H9 (cell line): ENCODE results near the gene ANKRD13D. TPM values are rescaled to one million over a fixed set of nuclear protein-coding genes. Genes with fewer than 3 reads are reported as not detected.

ENCODE experiments used
- DNase-seq: peaks from one replicate; pipeline ENCODE4 v3.0.0-alpha.2; 2017
- H2AFZ ChIP-seq: one replicate; pipeline ENCODE4 v1.6.1; 2013; ENCODE audit warnings: mild to moderate bottlenecking, low read length, control low read depth, moderate library complexity
- H2AK5ac ChIP-seq: 2 replicates; pipeline ENCODE4 v1.6.1; 2013; ENCODE audit warnings: low read length, control low read depth, mixed read lengths; ENCODE audit not compliant: insufficient read length
- H2BK120ac ChIP-seq: one replicate; pipeline ENCODE4 v1.6.1; 2013; ENCODE audit warnings: low read depth, mild to moderate bottlenecking, low read length, control low read depth, inconsistent platforms; ENCODE audit not compliant: poor library complexity, severe bottlenecking
- H2BK12ac ChIP-seq: 2 replicates; pipeline ENCODE4 v1.6.1; 2013; ENCODE audit warnings: low read length, control low read depth, mixed read lengths, low read depth; ENCODE audit not compliant: insufficient read length
- H2BK15ac ChIP-seq: 2 replicates; pipeline ENCODE4 v1.6.1; 2013; ENCODE audit warnings: low read depth, low read length, control low read depth
- H2BK20ac ChIP-seq: one replicate; pipeline ENCODE4 v1.6.1; 2013; ENCODE audit warnings: low read depth, mild to moderate bottlenecking, low read length, control low read depth, inconsistent platforms; ENCODE audit not compliant: poor library complexity, severe bottlenecking
- H2BK5ac ChIP-seq: 2 replicates; pipeline ENCODE4 v1.6.1; 2013; ENCODE audit warnings: low read length, control low read depth, mixed read lengths; ENCODE audit not compliant: insufficient read length
- H3K14ac ChIP-seq: 2 replicates; pipeline ENCODE4 v1.6.1; 2013; ENCODE audit warnings: low read length, control low read depth; ENCODE audit not compliant: insufficient read depth
- H3K18ac ChIP-seq: 2 replicates; pipeline ENCODE4 v1.6.1; 2013; ENCODE audit warnings: low read depth, mild to moderate bottlenecking, mixed read lengths, low read length, control low read depth; ENCODE audit not compliant: insufficient read length
- H3K23ac ChIP-seq: 2 replicates; pipeline ENCODE4 v1.6.1; 2013; ENCODE audit warnings: low read length, control low read depth, mixed read lengths, low read depth; ENCODE audit not compliant: insufficient read length
- H3K23me2 ChIP-seq: 2 replicates; pipeline ENCODE4 v1.6.1; 2013; ENCODE audit warnings: low read depth, mild to moderate bottlenecking, mixed read lengths, low read length, control low read depth; ENCODE audit not compliant: insufficient read length, poor library complexity, severe bottlenecking
- H3K27ac ChIP-seq: 2 replicates; pipeline ENCODE4 v1.5.1; 2013; ENCODE audit warnings: low read length, control low read depth, mixed read lengths, low read depth; ENCODE audit not compliant: insufficient read length
- H3K27me3 ChIP-seq: 2 replicates; pipeline ENCODE4 v1.6.1; 2013; ENCODE audit warnings: low read length, control low read depth, inconsistent platforms; ENCODE audit not compliant: insufficient read depth
- H3K4ac ChIP-seq: 2 replicates; pipeline ENCODE4 v1.6.1; 2013; ENCODE audit warnings: low read depth, mild to moderate bottlenecking, control low read depth, inconsistent platforms, low read length, moderate library complexity
- H3K4me1 ChIP-seq: 2 replicates; pipeline ENCODE4 v1.6.1; 2013; ENCODE audit warnings: low read length, control low read depth, inconsistent platforms; ENCODE audit not compliant: insufficient read depth
- H3K4me2 ChIP-seq: 2 replicates; pipeline ENCODE4 v1.6.1; 2013; ENCODE audit warnings: low read length, control low read depth, mixed read lengths; ENCODE audit not compliant: insufficient read length, insufficient read depth
- H3K56ac ChIP-seq: 2 replicates; pipeline ENCODE4 v1.6.1; 2013; ENCODE audit warnings: low read depth, mild to moderate bottlenecking, mixed read lengths, low read length, control low read depth; ENCODE audit not compliant: insufficient read length
- H3K79me1 ChIP-seq: 2 replicates; pipeline ENCODE4 v1.6.1; 2013; ENCODE audit warnings: low read depth, mild to moderate bottlenecking, moderate library complexity, low read length, control low read depth, inconsistent platforms; ENCODE audit not compliant: insufficient read depth, poor library complexity, severe bottlenecking
- H3K79me2 ChIP-seq: 2 replicates; pipeline ENCODE4 v1.6.1; 2013; ENCODE audit warnings: low read length, control low read depth, inconsistent platforms; ENCODE audit not compliant: insufficient read depth
- H3K9ac ChIP-seq: 2 replicates; pipeline ENCODE4 v1.6.1; 2013; ENCODE audit warnings: low read length, control low read depth, mixed read lengths; ENCODE audit not compliant: insufficient read length; ENCODE audit errors: extremely low read depth
- H3K9me3 ChIP-seq: one replicate; pipeline ENCODE4 v1.6.1; 2013; ENCODE audit warnings: low read depth, low read length, inconsistent platforms; ENCODE audit not compliant: control insufficient read depth
- H3T11ph ChIP-seq: one replicate; pipeline ENCODE4 v1.6.1; 2013; ENCODE audit warnings: mild to moderate bottlenecking, low read length, control low read depth, inconsistent platforms
- H4K20me1 ChIP-seq: one replicate; pipeline ENCODE4 v1.6.1; 2013; ENCODE audit not compliant: control insufficient read depth, insufficient read length, insufficient read depth
- H4K5ac ChIP-seq: 2 replicates; pipeline ENCODE4 v1.6.1; 2013; ENCODE audit warnings: low read depth, mild to moderate bottlenecking, mixed read lengths, low read length, control low read depth; ENCODE audit not compliant: insufficient read length
- H4K8ac ChIP-seq: replicated peaks from 2 replicates; pipeline ENCODE4 v1.6.1; 2013; ENCODE audit warnings: low read length, control low read depth, mixed read lengths, low read depth; ENCODE audit not compliant: insufficient read length
- H4K91ac ChIP-seq: 2 replicates; pipeline ENCODE4 v1.6.1; 2013; ENCODE audit warnings: low read depth, mild to moderate bottlenecking, moderate library complexity, mixed read lengths, low read length, control low read depth; ENCODE audit not compliant: insufficient read length
- H3K27ac Mint-ChIP-seq, 3 experiments: 2 replicates in 2 of 3; 3 replicates in 1 of 3; pipeline ENCODE4 v1.8.0; 2020 to 2021; ENCODE audit warnings: mixed read lengths in 3 of 3, mild to moderate bottlenecking in 1 of 3, moderate library complexity in 1 of 3
- H3K27me3 Mint-ChIP-seq: 2 replicates; pipeline ENCODE4 v1.8.0; 2021; ENCODE audit warnings: low read depth, mild to moderate bottlenecking, moderate library complexity, mixed read lengths
- H3K36me3 Mint-ChIP-seq, 3 experiments: 2 replicates in 2 of 3; 3 replicates in 1 of 3; pipeline ENCODE4 v1.8.0; 2020 to 2021; ENCODE audit warnings: low read depth in 3 of 3, mixed read lengths in 3 of 3; ENCODE audit not compliant: insufficient read depth in 1 of 3
- H3K4me1 Mint-ChIP-seq, 2 experiments: 2 replicates each; pipeline ENCODE4 v1.8.0; 2020; ENCODE audit warnings: mixed read lengths in 2 of 2
- H3K4me3 Mint-ChIP-seq, 2 experiments: 2 replicates in 1 of 2; 3 replicates in 1 of 2; pipeline ENCODE4 v1.8.0; 2020 to 2021; ENCODE audit warnings: mild to moderate bottlenecking in 2 of 2, mixed read lengths in 2 of 2, moderate library complexity in 1 of 2
- H3K9me3 Mint-ChIP-seq, 2 experiments: 2 replicates in 1 of 2; 3 replicates in 1 of 2; pipeline ENCODE4 v1.8.0; 2020; ENCODE audit warnings: mild to moderate bottlenecking in 2 of 2, mixed read lengths in 2 of 2, moderate library complexity in 1 of 2
- CTCF ChIP-seq: fragments of 200-600 bp; sonication (generic); conservative IDR thresholded peaks from 3 replicates; pipeline ENCODE4 v1.8.0; 2021; ENCODE audit warnings: antibody characterized with exemption, mild to moderate bottlenecking
- WGBS: extraction: QIAGEN DNeasy Blood & Tissue Kit; methylation state at CpG from one replicate; pipeline ENCODE4 v1.1.7; 2013; ENCODE audit warnings: missing lambda C conversion rate, low lambda C conversion rate, mixed read lengths; ENCODE audit not compliant: insufficient read length; ENCODE audit errors: extremely low coverage; 5-methylcytosine and 5-hydroxymethylcytosine counted together
- total RNA-seq: library from RNA; stranded (reverse); gene quantifications from 2 replicates; pipeline ENCODE4 v1.2.1, GENCODE V29; 2021

ANKRD13D gene
- total RNA-seq, 1 experiment from 2014 or later = 42.1 TPM

GRCh38 chr11:67321313-67321871 lies 32.3 kb downstream of the ANKRD13D start:
- H3K4me2 ChIP-seq = no peak overlapping the region
- peaks cover 11% of the 10 kb centered on the region for H3K27me3 ChIP-seq
- no peak overlapping the region for H2BK15ac ChIP-seq
- Mint-ChIP-seq H3K4me1 (peaks cover 4 to 6% of the 10 kb centered on the region in 2 experiments), H3K27ac (no peak overlapping the region), H3K4me3 (no peak overlapping the region; a peak in 1 of 5 replicates), H3K36me3 (no peaks in the 10 kb centered on the region), H3K27me3 (peaks cover 32% of the 10 kb centered on the region), H3K9me3 (no peaks in the 10 kb centered on the region; a peak in 1 of 5 replicates)
- TF ChIP-seq CTCF = no peak
- H2BK120ac ChIP-seq = no peak overlapping the region
- H2BK12ac ChIP-seq = no peak overlapping the region
- no peak overlapping the region for H4K91ac ChIP-seq
- H4K8ac ChIP-seq = no peak overlapping the region
- H3K27ac ChIP-seq = no peak overlapping the region
- H3K9me3 ChIP-seq = no peaks in the 10 kb centered on the region
- no peak overlapping the region for H3K4ac ChIP-seq
- H2BK5ac ChIP-seq = no peak overlapping the region
- no peak overlapping the region for H2AK5ac ChIP-seq
- H3K14ac ChIP-seq = no peak overlapping the region
- no peak overlapping the region for H3K23ac ChIP-seq
- no peak overlapping the region for H3K9ac ChIP-seq
- peaks cover 3% of the 10 kb centered on the region for H4K20me1 ChIP-seq
- no peak overlapping the region for H2BK20ac ChIP-seq
- H3T11ph ChIP-seq = no peak overlapping the region
- H2AFZ ChIP-seq = no peak overlapping the region
- H4K5ac ChIP-seq = no peak overlapping the region
- no peak for DNase-seq
- H3K18ac ChIP-seq = no peak overlapping the region
- no peaks in the 10 kb centered on the region for H3K79me1 ChIP-seq
- whole genome bisulfite sequencing = no CpG with 5 or more reads among the region's 6 CpGs
- H3K23me2 ChIP-seq = peaks cover 14% of the 10 kb centered on the region
- H3K79me2 ChIP-seq = no peaks in the 10 kb centered on the region
- H3K56ac ChIP-seq = no peak overlapping the region
- H3K4me1 ChIP-seq = no peaks in the 10 kb centered on the region
